ENCODE results near the gene TIAL1.

Gene TIAL1

DNA sequence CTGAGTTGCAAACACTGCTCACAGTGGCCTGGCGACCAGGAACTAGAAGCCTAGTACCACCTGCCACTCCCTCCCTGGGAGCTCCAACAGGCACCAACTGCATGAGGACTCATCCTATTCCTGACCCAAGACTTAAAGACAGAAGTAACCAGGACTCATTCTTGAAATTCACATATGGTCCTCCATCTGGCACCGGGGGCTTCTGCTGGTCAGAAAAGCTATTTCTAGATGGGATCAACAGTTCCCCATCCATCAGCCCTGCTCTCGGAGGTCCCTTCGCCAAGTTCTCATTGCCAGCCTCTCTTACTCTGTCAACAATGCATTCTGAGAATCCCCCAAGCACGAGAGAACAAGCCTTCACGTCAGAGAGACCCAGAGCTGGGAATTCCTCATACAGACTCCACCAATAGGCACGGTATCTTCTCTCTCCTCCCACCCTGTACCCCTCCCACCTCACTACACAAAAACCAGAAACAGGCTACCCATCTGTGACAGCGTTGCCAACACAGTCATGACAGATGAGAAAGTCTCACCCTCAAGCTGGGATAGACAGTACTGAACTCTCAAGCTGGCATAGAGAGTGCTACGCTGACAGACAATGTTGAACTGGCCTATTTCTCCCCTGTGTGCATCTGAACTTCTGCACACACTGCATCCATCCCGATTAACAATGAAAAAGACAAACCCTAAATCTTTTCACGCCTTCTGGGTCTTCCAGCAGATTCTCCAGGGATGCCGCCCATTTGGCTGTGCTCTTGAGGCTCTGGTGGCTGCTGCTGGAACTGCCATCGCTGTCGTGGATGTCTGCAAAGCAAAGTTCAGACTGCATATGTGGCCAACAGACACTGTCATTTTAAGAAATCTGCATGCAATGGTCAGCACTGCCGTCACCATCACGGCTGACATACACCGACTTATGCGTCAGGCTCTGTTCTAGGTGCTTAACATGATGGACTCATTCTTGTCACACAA, 69.9 kb downstream of the TIAL1 start:
- DNase-seq, result peak; percentile 74

DNA sequence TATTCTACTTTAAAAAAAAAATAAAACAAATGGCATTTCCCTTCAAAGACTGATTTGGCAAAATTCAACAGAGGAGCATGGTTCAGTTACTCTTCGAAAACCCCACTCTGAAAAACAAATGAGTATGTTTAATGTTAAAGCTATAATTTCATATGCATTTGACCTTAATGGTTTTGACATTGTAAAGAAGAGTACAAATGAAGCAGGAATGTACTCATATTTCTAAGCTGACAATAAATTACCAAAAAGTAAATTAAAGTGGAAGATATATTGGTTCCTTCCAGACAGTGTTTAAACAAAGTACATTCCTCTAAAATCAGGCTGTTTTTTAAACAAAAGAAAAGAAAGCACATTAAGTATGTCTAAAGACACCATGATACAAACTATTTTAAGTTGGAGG, 70.6 kb downstream of the TIAL1 start:
- no peak for DNase-seq

DNA sequence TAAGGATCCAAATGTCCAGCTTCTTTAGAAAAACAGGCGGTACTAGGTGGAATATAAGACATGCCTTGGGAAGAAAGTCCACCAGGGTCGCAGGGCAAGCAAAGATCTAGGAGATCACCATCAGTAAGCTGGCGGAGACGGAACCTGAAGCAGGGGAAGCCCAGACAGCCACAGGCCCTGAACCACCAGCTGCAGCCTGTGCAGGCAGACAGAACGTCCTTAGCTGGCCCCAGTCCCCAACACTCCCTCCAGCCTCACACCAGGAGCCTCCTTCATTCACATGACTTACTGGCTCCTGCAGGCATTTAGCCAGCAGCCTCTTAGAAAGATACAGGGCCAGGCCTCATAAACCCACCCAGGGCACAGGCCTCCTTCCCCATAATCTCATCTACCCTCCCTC, 71.6 kb downstream of the TIAL1 start:
- no peak for DNase-seq

DNA sequence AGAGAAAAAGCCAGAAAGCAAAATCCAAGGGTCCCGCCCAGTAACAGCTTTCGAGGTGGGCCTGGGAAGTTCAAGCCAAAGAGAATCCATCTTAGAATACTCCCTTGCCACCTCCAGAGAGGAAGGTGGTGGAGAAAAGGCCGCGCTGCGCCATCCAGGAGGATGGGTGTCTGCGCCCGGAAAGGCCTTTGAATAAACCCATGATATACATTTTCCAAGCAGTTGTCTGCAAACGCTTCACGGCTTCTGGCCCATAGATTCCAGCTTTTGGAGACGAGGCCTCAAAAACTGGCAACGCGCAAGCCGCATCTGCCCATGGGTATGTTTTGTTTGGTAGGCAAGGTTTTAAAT, 72.1 kb downstream of the TIAL1 start:
- DNase-seq, result no peak

DNA sequence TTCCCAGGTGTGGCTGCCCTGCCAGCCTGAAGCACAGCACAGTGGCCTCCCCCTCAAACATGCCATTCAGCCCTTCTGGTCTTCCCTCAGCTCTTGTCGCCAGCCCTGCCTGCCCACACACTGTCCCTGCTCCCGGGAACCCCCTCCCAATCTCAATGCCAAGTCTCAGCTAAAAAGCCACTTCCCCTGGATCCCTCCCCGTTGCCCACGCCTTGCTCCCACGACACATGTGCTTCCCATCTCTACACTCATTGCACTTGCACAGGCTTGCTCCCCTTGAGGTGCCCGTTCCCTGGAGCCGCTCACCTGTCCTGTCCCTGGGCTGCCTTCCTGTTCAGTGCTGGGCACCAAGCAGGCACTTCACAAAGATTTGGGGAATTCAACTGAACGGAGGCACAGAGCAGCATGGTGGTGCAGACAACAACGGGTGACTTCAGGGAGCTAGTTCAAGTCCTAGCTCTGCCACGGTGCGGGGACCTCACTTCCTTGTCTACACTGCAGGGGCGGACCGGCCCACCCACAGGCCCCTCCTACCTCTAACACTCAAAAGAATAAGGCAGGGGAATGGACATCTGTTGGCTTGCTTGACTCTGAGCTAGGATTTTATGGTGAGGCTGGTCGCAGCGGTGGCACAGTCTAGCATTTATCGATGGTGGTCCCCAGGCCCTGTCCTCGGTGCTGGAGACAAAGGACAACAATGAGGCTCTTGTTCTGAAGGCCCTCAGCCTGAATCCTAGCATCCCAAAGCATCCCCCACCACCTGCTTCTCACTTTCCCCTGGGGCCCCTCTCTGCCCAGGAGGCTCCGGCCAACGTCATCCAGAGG, 72.7 kb downstream of the TIAL1 start:
- no peak for DNase-seq
